Thyroid gland (tissue), 4 donors: ENCODE data around the gene SNRPE.

Experiments
- POLR2A ChIP-seq, 2 donors: fragments of 450-650 bp; IDR thresholded peaks; one replicate each; pipeline ENCODE4 v1.6.1; 2017; ENCODE audit warnings: antibody characterized with exemption in 2 of 2, mild to moderate bottlenecking in 2 of 2, moderate library complexity in 1 of 2
- TF ChIP-seq, protein P1 (sequence below), 6 experiments: fragments of 200-600 bp in 3 of 6; fragments of 450-650 bp in 3 of 6; sonication (generic) in 3 of 6; IDR thresholded peaks; one replicate each; pipeline ENCODE4 v1.5.1; 2016 to 2019; ENCODE audit warnings: antibody characterized with exemption in 6 of 6, mild to moderate bottlenecking in 2 of 6, inconsistent platforms in 1 of 6, moderate library complexity in 1 of 6

DNA sequence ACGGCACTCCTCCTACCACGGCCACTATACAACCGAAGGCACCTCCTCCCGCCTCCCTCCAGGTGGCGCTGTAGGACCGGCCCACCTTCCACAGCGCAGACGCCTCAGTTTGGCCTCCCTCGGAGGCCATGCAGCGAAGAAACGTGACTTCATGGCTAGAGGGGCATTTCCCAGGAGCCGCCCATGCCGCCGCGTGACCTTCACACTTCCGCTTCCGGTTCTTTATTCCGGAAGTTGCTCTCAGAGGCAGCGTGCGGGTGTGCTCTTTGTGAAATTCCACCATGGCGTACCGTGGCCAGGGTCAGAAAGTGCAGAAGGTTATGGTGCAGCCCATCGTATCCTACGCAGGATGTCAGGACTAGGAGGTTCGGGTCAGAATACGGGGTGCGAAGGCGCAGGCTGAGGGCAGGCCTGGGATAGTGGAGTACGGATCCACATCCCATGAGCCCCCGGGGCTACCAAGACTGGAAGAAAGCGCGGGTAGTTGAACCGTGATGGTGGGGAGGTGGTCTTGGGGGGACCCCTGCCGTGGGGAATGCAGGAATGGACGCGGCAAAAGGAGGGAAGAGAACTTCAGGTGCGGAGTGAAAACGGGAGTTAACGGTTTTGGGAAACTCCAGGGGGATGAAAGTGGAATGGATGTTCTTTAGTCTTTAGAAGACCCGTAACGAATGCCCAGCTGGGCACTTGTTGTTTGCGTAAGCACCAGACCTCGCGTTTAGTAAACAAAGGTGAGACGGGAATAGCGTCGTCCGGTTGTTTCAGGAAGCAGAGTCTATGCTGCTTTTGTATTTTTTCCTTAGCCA is at the start of gene SNRPE:
- peak in 1 of 2 donors; percentile 64 for TF ChIP-seq POLR2A (IDR thresholded peaks at IDR 0.05)
- TF ChIP-seq, protein P1, sequence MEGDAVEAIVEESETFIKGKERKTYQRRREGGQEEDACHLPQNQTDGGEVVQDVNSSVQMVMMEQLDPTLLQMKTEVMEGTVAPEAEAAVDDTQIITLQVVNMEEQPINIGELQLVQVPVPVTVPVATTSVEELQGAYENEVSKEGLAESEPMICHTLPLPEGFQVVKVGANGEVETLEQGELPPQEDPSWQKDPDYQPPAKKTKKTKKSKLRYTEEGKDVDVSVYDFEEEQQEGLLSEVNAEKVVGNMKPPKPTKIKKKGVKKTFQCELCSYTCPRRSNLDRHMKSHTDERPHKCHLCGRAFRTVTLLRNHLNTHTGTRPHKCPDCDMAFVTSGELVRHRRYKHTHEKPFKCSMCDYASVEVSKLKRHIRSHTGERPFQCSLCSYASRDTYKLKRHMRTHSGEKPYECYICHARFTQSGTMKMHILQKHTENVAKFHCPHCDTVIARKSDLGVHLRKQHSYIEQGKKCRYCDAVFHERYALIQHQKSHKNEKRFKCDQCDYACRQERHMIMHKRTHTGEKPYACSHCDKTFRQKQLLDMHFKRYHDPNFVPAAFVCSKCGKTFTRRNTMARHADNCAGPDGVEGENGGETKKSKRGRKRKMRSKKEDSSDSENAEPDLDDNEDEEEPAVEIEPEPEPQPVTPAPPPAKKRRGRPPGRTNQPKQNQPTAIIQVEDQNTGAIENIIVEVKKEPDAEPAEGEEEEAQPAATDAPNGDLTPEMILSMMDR (IDR thresholded peaks at IDR 0.05): peak; percentile 73 to 100 (median 94)
